ENCODE data around the gene NAP1L5. TPM values are rescaled to one million over a fixed set of nuclear protein-coding genes. Genes with fewer than 3 reads are reported as not detected.
A peak's percentile ranks its signal among the peaks of the same experiment; 100 is the strongest.

NAP1L5 gene
- total RNA-seq, 1 donor from 2014 or later, result 4.7 TPM

DNA sequence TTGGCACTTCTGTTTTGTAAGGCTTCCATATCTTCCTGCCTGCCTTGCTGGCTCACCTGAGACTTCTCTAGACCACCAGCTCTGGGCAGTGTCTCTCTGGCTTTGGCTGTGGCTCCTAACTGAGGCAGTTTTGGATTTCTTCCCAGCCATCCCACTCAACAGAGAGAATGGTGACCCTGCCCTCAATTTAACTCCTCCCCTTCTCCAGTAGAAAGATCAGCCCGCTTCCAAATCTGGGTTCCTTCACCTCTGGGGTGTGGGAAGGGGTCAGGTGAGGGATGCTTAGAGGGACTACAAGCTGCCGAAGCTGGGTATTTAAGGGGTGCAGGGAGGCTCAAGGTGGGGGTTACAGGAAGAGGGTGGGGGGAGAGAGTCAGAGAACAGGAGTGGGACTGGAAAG is 23.7 kb downstream of the NAP1L5 start:
- H3K36me3 ChIP-seq (ENCODE audit: insufficient read depth, low read length), result no peaks in the 10 kb centered on the region
- H3K27ac ChIP-seq (ENCODE audit: low read depth, low read length), result peak overlapping the region; percentile 4
- H3K4me1 Mint-ChIP-seq (ENCODE audit: low read depth, unreplicated experiment), result peaks cover 7% of the 10 kb centered on the region
- no peak overlapping the region for H3K27ac Mint-ChIP-seq (ENCODE audit: unreplicated experiment)
- no peaks in the 10 kb centered on the region for H3K9me3 ChIP-seq (ENCODE audit: insufficient read depth, low read depth, low read length)
- H3K4me2 ChIP-seq (ENCODE audit: low read length), result no peak overlapping the region
- H3K79me2 ChIP-seq (ENCODE audit: insufficient read depth, low read length), result no peaks in the 10 kb centered on the region
- no peak overlapping the region for H3K4me3 Mint-ChIP-seq (ENCODE audit: unreplicated experiment)
- no peak overlapping the region for H2AFZ ChIP-seq (ENCODE audit: low read depth, low read length)
- no peak for DNase-seq (ENCODE audit: low read depth)
- H3K4me3 ChIP-seq (ENCODE audit: insufficient read depth, low read depth, low read length), result no peak overlapping the region
- no peaks in the 10 kb centered on the region for H3K27me3 Mint-ChIP-seq (ENCODE audit: low read depth, unreplicated experiment)
- H3K4me1 ChIP-seq (ENCODE audit: insufficient read depth, low read length), result peaks cover 5% of the 10 kb centered on the region
- H3K9me3 Mint-ChIP-seq (ENCODE audit: unreplicated experiment), result no peaks in the 10 kb centered on the region
- H3K9ac ChIP-seq (ENCODE audit: low read length), result no peak overlapping the region
- no peaks in the 10 kb centered on the region for H4K20me1 ChIP-seq (ENCODE audit: insufficient read depth, low read length)
- H3K36me3 Mint-ChIP-seq (ENCODE audit: low read depth, unreplicated experiment), result no peaks in the 10 kb centered on the region
- no peak for TF ChIP-seq CTCF (IDR thresholded peaks at IDR 0.05; ENCODE audit: insufficient read depth, low read depth, low read length)
- no peak for TF ChIP-seq EZH2 (IDR thresholded peaks at IDR 0.05; ENCODE audit: insufficient read depth, low read length)
- no peak for FAIRE-seq
- H3K27me3 ChIP-seq (ENCODE audit: insufficient read depth, low read length), result no peaks in the 10 kb centered on the region

GRCh38 chr4:88672987-88673386 is 24.6 kb downstream of the NAP1L5 start:
- no peaks in the 10 kb centered on the region for H3K27me3 ChIP-seq (ENCODE audit: insufficient read depth, low read length)
- Mint-ChIP-seq H3K27me3 (ENCODE audit: low read depth, unreplicated experiment) (no peaks in the 10 kb centered on the region), H3K4me3 (ENCODE audit: unreplicated experiment) (no peak overlapping the region)

More at GRCh38 chr4:88672987-88673386, 24.6 kb downstream of the NAP1L5 start:
- DNase-seq (ENCODE audit: low read depth) (no peak), FAIRE-seq (no peak)
- Histone ChIP-seq H3K79me2 (ENCODE audit: insufficient read depth, low read length) (no peaks in the 10 kb centered on the region), H3K9me3 (ENCODE audit: insufficient read depth, low read depth, low read length) (no peaks in the 10 kb centered on the region), H3K4me2 (ENCODE audit: low read length) (no peak overlapping the region), H2AFZ (ENCODE audit: low read depth, low read length) (no peak overlapping the region), H3K4me3 (ENCODE audit: insufficient read depth, low read depth, low read length) (no peak overlapping the region), H3K4me1 (ENCODE audit: insufficient read depth, low read length) (peaks cover 5% of the 10 kb centered on the region), H3K36me3 (ENCODE audit: insufficient read depth, low read length) (no peaks in the 10 kb centered on the region), H3K27ac (ENCODE audit: low read depth, low read length) (no peak overlapping the region), H3K9ac (ENCODE audit: low read length) (no peak overlapping the region), H4K20me1 (ENCODE audit: insufficient read depth, low read length) (no peaks in the 10 kb centered on the region)
- H3K4me1 Mint-ChIP-seq (ENCODE audit: low read depth, unreplicated experiment), result peaks cover 7% of the 10 kb centered on the region
- peak; percentile 79 for TF ChIP-seq CTCF (IDR thresholded peaks at IDR 0.05; ENCODE audit: insufficient read depth, low read depth, low read length)
- TF ChIP-seq EZH2 (IDR thresholded peaks at IDR 0.05; ENCODE audit: insufficient read depth, low read length), result no peak
- H3K36me3 Mint-ChIP-seq (ENCODE audit: low read depth, unreplicated experiment), result no peaks in the 10 kb centered on the region
- no peaks in the 10 kb centered on the region for H3K9me3 Mint-ChIP-seq (ENCODE audit: unreplicated experiment)
- H3K27ac Mint-ChIP-seq (ENCODE audit: unreplicated experiment), result no peak overlapping the region

Data from astrocyte (in vitro differentiated cells and primary cell).